Endothelial cell of umbilical vein (primary cell): ENCODE results near the gene DOCK1. TPM values are rescaled to one million over a fixed set of nuclear protein-coding genes. Genes with fewer than 3 reads are reported as not detected.
A peak's percentile ranks its signal among the peaks of the same experiment; 100 is the strongest.

Source experiments
- BruUV-seq: library from RNA; stranded (reverse); fragments of 400-500 nt; replicated peaks from 2 replicates; lab custom pipeline; 2021; lab: Mats Ljungman, UMichigan
- CTCF ChIA-PET: fragments of 300-600, 350-600 bp; sonication (Branson Sonifier 250); formaldehyde crosslinking; loops from one replicate; lab custom pipeline; 2021; ENCODE audit warnings: antibody characterized with exemption, inconsistent platforms; lab: Charles Lee
- POLR2A ChIA-PET: fragments of 300-600, 350-600 bp; sonication (Branson Sonifier 250); formaldehyde crosslinking; loops from one replicate; lab custom pipeline; 2021; ENCODE audit warnings: antibody characterized with exemption, inconsistent platforms; lab: Charles Lee
- DNase-seq: peaks from one replicate; pipeline ENCODE4 v3.0.0-alpha.2; 2011; ENCODE audit warnings: low read depth, low spot score
- FAIRE-seq: peaks from 2 replicates; lab custom pipeline; 2011; peaks lifted over from hg19 to GRCh38; lab: Jason Lieb, UNC
- H2AFZ ChIP-seq: 2 replicates; pipeline ENCODE4 v1.6.0; 2012; ENCODE audit warnings: low read depth, low read length, control low read depth, inconsistent platforms
- H3K27ac ChIP-seq: 2 replicates; pipeline ENCODE4 v1.5.1; 2011; ENCODE audit warnings: low read depth, mild to moderate bottlenecking, control low read depth, low read length, moderate library complexity; ENCODE audit not compliant: insufficient read depth
- H3K27me3 ChIP-seq, 2 experiments: 2 replicates each; pipeline versions ENCODE4 v1.6.0 to v1.6.1; 2011; ENCODE audit warnings: low read length in 2 of 2, mixed read lengths in 1 of 2; ENCODE audit not compliant: control insufficient read depth in 2 of 2, insufficient read depth in 2 of 2
- H3K36me3 ChIP-seq, 2 experiments: 2 replicates in 1 of 2; 3 replicates in 1 of 2; pipeline ENCODE4 v1.5.1; 2011; ENCODE audit warnings: low read length in 2 of 2, mild to moderate bottlenecking in 1 of 2, moderate library complexity in 1 of 2; ENCODE audit not compliant: control insufficient read depth in 2 of 2, insufficient read depth in 2 of 2; ENCODE audit errors: extremely low read depth in 1 of 2
- H3K4me1 ChIP-seq: 3 replicates; pipeline ENCODE4 v1.5.1; 2011; ENCODE audit warnings: mild to moderate bottlenecking, low read length; ENCODE audit not compliant: control insufficient read depth, insufficient read depth; ENCODE audit errors: extremely low read depth
- H3K4me2 ChIP-seq: 2 replicates; pipeline ENCODE4 v1.6.1; 2011; ENCODE audit warnings: low read length, control low read depth, mixed read lengths; ENCODE audit not compliant: insufficient read depth
- H3K4me3 ChIP-seq, 3 experiments: fragments of 200-600 bp in 1 of 3; sonication (generic), shearing (Covaris generic) in 1 of 3; replicated peaks in 1 of 3; 2 replicates each; pipeline ENCODE4 v1.5.1; 2011 to 2016; ENCODE audit warnings: control low read depth in 3 of 3, low read length in 3 of 3, mild to moderate bottlenecking in 2 of 3, inconsistent platforms in 1 of 3, low read depth in 1 of 3, moderate library complexity in 1 of 3; ENCODE audit not compliant: insufficient read depth in 1 of 3
- H3K79me2 ChIP-seq: 2 replicates; pipeline ENCODE4 v1.6.0; 2012; ENCODE audit warnings: low read length, inconsistent platforms; ENCODE audit not compliant: control insufficient read depth, insufficient read depth
- H3K9ac ChIP-seq: replicated peaks from 2 replicates; pipeline ENCODE3; 2011; ENCODE audit warnings: low read length, control low read depth; ENCODE audit not compliant: insufficient read depth; ENCODE audit errors: extremely low read depth
- H3K9me1 ChIP-seq: replicated peaks from 3 replicates; pipeline ENCODE4 v1.6.0; 2011; ENCODE audit warnings: mild to moderate bottlenecking, low read length; ENCODE audit not compliant: control insufficient read depth, insufficient read depth; ENCODE audit errors: extremely low read depth
- H3K9me3 ChIP-seq: replicated peaks from 2 replicates; pipeline ENCODE4 v1.5.1; 2012; ENCODE audit warnings: low read length, inconsistent platforms; ENCODE audit not compliant: control insufficient read depth, insufficient read depth
- H4K20me1 ChIP-seq: replicated peaks from 2 replicates; pipeline ENCODE3; 2011; ENCODE audit warnings: mild to moderate bottlenecking, low read length; ENCODE audit not compliant: control insufficient read depth, insufficient read depth; ENCODE audit errors: extremely low read depth
- CTCF ChIP-seq, 2 donors: IDR thresholded peaks; 1 replicate in 1 of 2; 2 replicates in 1 of 2; pipeline ENCODE4 v1.5.1; 2011; ENCODE audit warnings: low read length in 2 of 2, mild to moderate bottlenecking in 2 of 2, moderate library complexity in 2 of 2, control low read depth in 1 of 2, inconsistent platforms in 1 of 2, low read depth in 1 of 2; ENCODE audit not compliant: insufficient read depth in 1 of 2; ENCODE audit errors: extremely low read depth in 1 of 2
- EZH2 ChIP-seq: IDR thresholded peaks from 2 replicates; pipeline ENCODE4 v1.6.1; 2012; ENCODE audit warnings: borderline replicate concordance, low read depth, mild to moderate bottlenecking, moderate library complexity, low read length, inconsistent platforms; ENCODE audit not compliant: severe bottlenecking
- FOS ChIP-seq: IDR thresholded peaks from 2 replicates; pipeline ENCODE4 v1.6.1; 2011; ENCODE audit warnings: mild to moderate bottlenecking, low read length, moderate library complexity, borderline replicate concordance; ENCODE audit not compliant: insufficient read depth
- GATA2 ChIP-seq: IDR thresholded peaks from 2 replicates; pipeline ENCODE4 v1.7.0; 2011; ENCODE audit warnings: low read depth, mild to moderate bottlenecking, moderate library complexity, mixed read lengths, low read length; ENCODE audit not compliant: insufficient read length, insufficient read depth
- JUN ChIP-seq: IDR thresholded peaks from 2 replicates; pipeline ENCODE4 v1.6.1; 2011; ENCODE audit warnings: borderline replicate concordance, low read depth; ENCODE audit not compliant: insufficient read length, insufficient read depth
- MAX ChIP-seq: IDR thresholded peaks from 2 replicates; pipeline ENCODE4 v1.6.1; 2011; ENCODE audit not compliant: insufficient read depth, insufficient read length
- MYC ChIP-seq: IDR thresholded peaks from one replicate; pipeline ENCODE4 v1.6.1; 2011; ENCODE audit warnings: mild to moderate bottlenecking, low read depth, low read length
- POLR2A ChIP-seq: IDR thresholded peaks from 2 replicates; pipeline ENCODE4 v1.6.1; 2012; ENCODE audit warnings: low read depth, mild to moderate bottlenecking, control low read depth, low read length
- POLR2AphosphoS5 ChIP-seq: IDR thresholded peaks from 2 replicates; pipeline ENCODE4 v1.6.1; 2012; ENCODE audit warnings: low read depth, mild to moderate bottlenecking, control low read depth, low read length, moderate library complexity; ENCODE audit not compliant: insufficient read depth
- dilution Hi-C: fragments of 300-500 bp; cut with MboI; formaldehyde crosslinking; loops from one replicate; pipeline ENCODE4 v1.15.0; 2019; ENCODE audit warnings: low sequenced_read_pairs; ENCODE audit not compliant: extremely low pct_ligation_motif_present
- intact Hi-C: fragments of 100-400 bp; cut with micrococcal nuclease; formaldehyde crosslinking; loops from one replicate; pipeline ENCODE4 v1.10.0; 2022
- polyA plus RNA-seq, 4 experiments: library from polyadenylated mRNA; depleted of rRNA in 3 of 4; stranded (reverse) in 3 of 4; unstranded in 1 of 4; fragments of >200 nt; gene quantifications; 2 replicates each; pipeline versions ENCODE4 v1.2.1 to v1.2.3, GENCODE V29; 2011 to 2012; ENCODE audit warnings: missing spikeins in 1 of 4
- total RNA-seq: library from RNA; stranded (reverse); gene quantifications from 2 replicates; pipeline ENCODE4 v1.2.3, GENCODE V29; 2021

Gene DOCK1
- total and polyA plus RNA-seq, 2 donors (not counting 3 experiments of a cell fraction or from before 2014, with no cell fraction given) = 22.5 to 83.1 TPM

DNA sequence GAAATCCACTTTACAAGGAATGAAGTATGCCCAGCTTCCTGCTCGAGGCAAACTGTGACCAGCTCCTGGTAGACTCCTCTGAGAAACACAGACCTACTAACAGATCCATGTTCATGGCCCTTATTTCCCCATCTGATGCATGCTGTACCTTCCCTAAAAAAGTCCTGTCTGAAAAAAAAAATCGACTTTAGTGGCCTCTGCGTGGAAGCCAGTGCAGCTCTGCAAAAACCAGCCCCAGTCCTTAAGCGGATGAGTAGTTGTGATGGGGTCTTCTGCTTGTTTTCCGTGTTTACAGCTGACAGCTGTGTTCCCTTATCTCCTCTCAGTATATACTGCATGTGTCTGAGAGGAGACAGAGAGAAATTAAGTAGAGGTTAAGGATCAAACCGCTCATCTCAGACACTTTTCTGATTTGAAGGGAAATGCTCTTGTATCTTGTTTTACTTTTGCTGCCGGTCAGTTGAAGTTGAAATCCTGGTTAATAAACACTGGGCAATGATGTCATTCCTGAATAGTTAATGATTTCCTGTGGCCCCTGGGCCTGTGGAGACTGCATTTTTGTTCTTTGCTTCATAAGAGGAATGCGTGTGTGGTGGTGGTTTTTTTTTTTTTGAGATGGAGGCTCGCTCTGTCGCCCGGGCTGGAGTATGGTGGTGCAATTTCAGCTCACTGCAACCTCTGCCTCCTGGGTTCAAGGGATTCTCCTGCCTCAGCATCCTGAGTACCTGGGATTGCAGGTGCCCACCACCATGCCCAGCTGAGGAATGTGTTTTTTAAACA, 67.6 kb downstream of the DOCK1 start:
- Histone ChIP-seq H3K36me3 (no peaks in the 10 kb centered on the region), H3K27me3 (no peaks in the 10 kb centered on the region), H2AFZ (no peak overlapping the region), H3K79me2 (peaks cover 21% of the 10 kb centered on the region), H3K4me1 (peaks cover 21% of the 10 kb centered on the region), H3K9ac (peak overlapping the region; percentile 38), H3K4me2 (peak overlapping the region; percentile 68), H4K20me1 (no peaks in the 10 kb centered on the region), H3K9me3 (no peaks in the 10 kb centered on the region), H3K4me3 (peak overlapping the region in 1 of 3 experiments; percentile 44), H3K9me1 (no peaks in the 10 kb centered on the region), H3K27ac (peak overlapping the region; percentile 80)
- intact Hi-C loops (loop anchor here (2.0 kb wide), 1 partner anchor 68 kb away; the partner anchor contains the start of gene DOCK1), dilution Hi-C loops (no loop called here)
- POLR2A ChIA-PET = no interaction called here
- TF ChIP-seq MAX = no peak
- TF ChIP-seq POLR2A = no peak
- no peak for TF ChIP-seq EZH2
- TF ChIP-seq MYC = no peak
- peak; percentile 72 for TF ChIP-seq JUN
- BruUV-seq = no TSS peak
- peak; percentile 87 for FAIRE-seq
- CTCF ChIA-PET = interaction anchor here (1.2 kb wide), 2 partner anchors 9 to 1039 kb away, joined by 3 read pairs; no protein-coding TSS in a partner anchor
- peak; percentile 88 for DNase-seq

DNA sequence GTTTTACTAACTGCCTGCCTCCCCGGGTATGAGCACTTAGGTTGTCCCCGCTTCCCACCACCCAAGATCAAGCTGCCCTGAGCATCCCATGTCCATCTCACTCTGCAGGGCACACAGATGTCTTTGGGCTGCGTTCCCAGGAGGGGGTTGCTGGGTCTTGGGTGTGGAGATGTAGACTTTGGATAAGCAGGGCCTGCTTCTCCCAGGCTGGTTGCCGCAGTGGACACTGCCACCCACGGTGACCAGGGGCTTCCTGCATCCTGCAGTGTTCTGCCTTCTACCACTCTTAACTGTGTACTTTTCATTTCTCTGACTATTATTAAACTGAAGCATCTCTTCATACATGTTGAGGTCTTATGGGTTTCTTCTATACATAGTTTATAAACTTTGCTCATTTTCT, 70.0 kb downstream of the DOCK1 start:
- Histone ChIP-seq H3K9ac (no peak overlapping the region), H3K4me1 (peaks cover 21% of the 10 kb centered on the region), H3K4me3 (no peak overlapping the region), H3K27me3 (no peaks in the 10 kb centered on the region), H3K9me3 (no peaks in the 10 kb centered on the region), H3K9me1 (no peaks in the 10 kb centered on the region), H3K79me2 (peaks cover 2% of the 10 kb centered on the region), H3K36me3 (no peaks in the 10 kb centered on the region), H3K27ac (no peak overlapping the region), H3K4me2 (no peak overlapping the region), H2AFZ (no peak overlapping the region), H4K20me1 (no peaks in the 10 kb centered on the region)
- FAIRE-seq = no peak
- ChIA-PET POLR2A (no interaction called here), CTCF (no interaction called here)
- intact Hi-C loops = no loop called here
- no peak for DNase-seq
- dilution Hi-C loops = no loop called here
- BruUV-seq = no TSS peak
- TF ChIP-seq JUN (no peak), FOS (no peak), MYC (no peak), POLR2AphosphoS5 (no peak), POLR2A (no peak), CTCF (IDR thresholded peaks at IDR 0.05; ENCODE audit: extremely low read depth in 1 of 2, insufficient read depth in 1 of 2, low read depth in 1 of 2, low read length in 2 of 2) (no peak), MAX (no peak), EZH2 (no peak), GATA2 (no peak)
